Activated naive CD4-positive, alpha-beta T cell treated with Interleukin-2 at 50 U/mL for 16 hours (primary cell): ENCODE measurements around the gene GALNT3.

Experiments
- DNase-seq: peaks from one replicate; pipeline ENCODE4 v3.0.0-alpha.2; 2020

Gene GALNT3

DNA sequence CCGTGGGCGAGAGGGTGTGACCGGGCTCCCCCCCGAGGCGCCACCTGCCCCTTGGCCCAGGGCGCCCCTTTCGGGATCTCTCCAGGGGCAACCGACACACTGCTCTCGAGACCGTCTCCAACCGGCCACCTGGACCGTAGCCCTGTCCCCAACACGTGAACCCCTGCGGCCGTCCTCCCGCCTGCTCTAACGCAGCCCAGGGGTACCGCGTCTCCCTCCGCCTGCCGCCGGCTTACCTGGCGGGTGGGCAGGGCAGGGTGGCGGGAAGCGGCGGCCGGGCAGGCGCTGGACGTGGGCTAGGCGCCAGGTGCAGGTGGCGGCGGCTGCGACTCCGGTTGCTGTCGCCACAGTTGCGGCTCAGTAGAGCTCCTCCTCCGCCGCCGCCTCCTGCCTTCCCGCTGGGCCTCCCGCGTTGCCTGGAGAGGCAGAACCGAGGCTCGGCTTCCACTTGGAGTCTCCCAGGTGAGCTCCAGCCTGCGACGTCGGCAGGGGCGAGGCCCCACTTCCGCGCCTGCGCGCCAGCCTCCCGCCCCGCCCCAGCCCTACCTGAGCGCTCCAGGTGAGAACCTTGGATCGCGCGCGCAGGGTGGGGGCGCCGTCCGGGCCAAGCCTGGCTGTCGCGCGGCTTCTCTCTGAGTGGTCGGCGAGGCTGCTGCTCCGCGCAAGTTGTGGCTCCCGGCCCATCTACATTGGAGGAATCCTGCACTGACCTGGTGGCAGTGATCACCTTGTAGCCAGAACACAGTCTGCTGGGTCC, at the start of gene GALNT3:
GALNT3 (minus strand) TSS at position 469 of the 757 bp plus-strand sequence. CDS start 23,547 bp downstream, outside the sequence.
- peak; percentile 31 for DNase-seq

GRCh38 chr2:165843351-165843750, 49.3 kb upstream of the GALNT3 start:
- no peak for DNase-seq

DNA sequence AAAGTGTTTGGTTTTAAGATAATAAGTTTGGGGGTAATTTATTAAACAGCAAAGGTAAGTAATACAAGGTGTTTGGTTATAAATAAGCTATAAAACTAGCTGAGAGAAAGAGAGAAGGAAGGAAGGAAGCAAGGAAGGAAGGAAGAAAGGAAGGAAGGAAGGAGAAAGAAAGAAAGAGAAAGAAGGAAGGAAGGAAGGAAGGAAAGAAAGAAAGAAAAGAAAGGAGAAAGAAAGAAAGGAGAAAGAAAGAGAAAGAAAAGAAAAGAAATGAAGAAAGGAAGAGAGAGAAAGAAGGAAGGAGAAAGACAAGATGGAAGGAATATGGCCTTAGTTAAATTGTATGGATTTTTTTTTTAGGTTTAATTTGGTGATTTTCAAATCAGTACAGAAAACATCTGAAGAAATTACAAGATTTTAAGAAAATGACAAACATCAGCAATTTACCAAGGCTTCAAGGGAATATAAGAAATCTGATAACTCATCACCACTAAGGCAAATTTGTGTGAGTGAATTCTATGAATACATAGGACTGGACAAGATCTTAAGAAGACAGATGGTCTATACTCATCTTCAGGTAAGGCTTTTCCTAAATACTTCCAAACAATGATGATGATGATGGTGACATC, 46.4 kb upstream of the GALNT3 start:
- DNase-seq: no peak

DNA sequence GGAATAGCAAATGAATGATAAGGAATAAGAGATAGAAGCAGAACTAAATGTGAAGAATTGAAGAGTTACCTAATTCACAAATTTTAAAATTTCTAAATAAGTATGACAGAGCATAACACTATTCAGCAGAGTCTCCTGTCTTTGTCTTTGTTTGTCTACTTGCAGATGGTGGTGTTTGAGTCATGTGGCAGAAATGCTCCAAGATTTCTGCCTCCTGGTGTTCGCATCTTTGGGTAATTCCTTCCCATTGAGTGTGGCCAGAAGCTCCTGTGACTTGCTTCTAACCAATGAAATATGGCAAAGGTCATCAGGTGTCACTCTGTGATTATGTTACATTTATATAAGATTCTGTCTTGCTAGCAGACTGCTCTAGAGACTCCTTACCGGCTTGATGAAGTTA, 45.6 kb upstream of the GALNT3 start:
- DNase-seq: no peak

- DNase-seq: no peak
These were observed 43.1 kb upstream of the GALNT3 start for GRCh38 chr2:165837122-165837521.

DNA sequence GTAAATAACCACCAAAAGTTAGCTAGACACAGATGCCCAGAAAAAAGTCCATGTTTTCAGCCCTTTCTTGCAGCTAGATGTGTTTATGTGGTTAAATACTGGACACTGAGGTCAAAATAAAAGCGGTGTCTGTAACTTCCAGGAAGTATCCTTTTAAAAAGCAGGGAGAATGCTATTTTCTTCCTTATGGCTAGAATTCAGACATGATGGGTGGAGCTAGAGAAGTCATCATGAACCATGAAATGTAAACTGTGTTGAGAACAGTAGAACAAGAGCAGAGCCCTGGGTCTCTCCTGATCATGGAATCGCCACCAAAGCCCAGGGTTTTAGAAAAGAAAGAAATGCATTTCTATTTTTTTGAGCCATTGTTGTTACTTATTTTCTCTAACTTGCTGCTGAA, 41.3 kb upstream of the GALNT3 start:
- DNase-seq: no peak

GRCh38 chr2:165833156-165833555, 39.1 kb upstream of the GALNT3 start:
- DNase-seq: no peak

DNA sequence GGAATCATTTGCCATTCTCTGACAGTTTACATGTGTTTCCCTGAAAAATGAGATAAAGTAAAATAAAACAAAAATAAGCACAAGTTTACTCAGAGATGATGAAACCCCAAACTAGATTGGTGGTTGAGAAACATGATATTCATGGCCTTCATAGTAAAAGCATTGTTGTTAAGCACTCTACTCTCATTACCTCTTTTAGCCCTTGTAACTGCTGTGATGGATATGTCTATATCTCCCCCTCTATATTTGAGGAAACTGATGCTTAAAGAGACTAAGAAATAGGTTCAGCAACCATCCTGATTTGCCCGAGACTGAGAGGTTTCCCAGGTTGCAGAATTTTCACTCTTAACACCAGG, 33.9 kb upstream of the GALNT3 start:
- no peak for DNase-seq

DNA sequence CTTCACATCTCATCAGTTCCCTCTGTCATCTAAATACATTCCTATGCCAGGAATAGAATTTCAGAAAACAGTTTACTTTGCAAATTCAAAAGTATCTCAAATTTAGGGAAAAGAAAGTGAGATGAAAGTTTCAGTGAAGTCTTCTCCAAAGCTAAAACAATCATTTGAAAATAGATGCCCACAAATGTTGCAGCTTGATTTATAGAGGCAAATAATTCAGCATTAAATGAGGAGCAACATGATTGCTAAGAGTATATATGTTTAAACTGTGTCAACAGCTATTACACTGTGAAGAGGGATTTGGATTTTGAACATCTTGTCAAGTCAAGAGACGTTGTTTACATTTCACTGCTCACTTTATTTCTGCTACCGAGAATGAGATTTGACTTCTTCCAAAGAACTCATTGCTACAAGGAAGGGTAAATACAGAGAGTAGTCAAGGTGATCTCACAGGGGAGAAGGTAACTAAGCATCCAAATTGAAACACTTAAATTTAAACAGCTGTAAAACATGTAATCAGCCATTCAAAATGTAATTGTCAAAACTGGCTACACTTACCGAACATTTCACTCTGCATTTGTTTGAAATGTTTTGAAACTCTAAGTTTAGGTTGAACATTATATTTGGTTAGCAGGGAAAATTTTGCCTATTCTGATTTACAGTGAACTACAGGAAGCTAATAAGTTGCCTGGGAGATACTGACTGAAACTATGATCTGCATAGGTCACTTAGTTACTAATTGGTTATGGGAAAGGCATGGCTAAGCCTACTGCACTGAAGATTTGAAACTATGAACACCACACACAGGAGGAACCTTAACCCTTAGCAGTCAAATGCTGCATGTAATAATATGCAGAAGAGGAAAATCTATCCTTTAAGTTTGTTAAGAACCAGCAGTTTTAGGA, 33.2 kb upstream of the GALNT3 start:
- no peak for DNase-seq

- DNase-seq: no peak
These were observed 31.0 kb upstream of the GALNT3 start for GRCh38 chr2:165825041-165825440.

DNA sequence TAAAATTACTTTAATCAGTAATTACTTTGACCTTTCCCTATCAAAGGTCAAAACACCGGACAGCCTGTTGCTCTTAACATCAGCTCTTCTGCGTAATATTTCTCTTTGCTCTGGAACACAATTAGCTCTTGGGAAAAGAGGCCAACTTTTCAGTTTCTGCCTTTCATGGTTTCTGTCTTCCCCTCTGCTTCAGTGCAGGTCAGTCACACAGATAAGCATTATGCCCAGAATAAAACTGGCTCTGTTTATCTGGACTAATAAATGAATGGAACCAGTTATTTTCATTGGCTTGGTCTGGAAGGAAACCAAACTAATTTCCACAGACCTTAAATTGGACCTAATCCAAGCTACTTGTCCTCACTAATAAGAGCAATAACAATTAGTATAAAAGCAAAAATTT, 26.2 kb upstream of the GALNT3 start:
- no peak for DNase-seq

DNA sequence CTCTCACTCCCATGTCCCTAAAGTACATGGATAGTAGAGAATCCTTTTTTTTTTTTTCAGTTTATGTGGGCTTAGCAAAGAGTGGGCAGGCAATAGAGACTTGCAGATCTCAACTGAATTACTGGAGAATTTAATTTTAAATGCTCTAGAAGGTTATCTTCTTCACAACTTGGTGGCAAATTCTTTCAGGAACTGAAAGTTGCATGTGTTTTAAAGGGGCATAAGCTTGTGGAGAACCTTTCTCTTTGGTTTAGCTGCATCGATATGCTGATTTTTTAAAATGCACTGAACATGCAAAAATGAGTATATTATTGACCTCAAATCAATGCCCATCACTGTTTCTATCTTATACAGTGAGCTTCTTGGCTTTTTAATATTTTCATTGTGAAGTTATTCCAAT, 24.9 kb upstream of the GALNT3 start:
- no peak for DNase-seq

DNA sequence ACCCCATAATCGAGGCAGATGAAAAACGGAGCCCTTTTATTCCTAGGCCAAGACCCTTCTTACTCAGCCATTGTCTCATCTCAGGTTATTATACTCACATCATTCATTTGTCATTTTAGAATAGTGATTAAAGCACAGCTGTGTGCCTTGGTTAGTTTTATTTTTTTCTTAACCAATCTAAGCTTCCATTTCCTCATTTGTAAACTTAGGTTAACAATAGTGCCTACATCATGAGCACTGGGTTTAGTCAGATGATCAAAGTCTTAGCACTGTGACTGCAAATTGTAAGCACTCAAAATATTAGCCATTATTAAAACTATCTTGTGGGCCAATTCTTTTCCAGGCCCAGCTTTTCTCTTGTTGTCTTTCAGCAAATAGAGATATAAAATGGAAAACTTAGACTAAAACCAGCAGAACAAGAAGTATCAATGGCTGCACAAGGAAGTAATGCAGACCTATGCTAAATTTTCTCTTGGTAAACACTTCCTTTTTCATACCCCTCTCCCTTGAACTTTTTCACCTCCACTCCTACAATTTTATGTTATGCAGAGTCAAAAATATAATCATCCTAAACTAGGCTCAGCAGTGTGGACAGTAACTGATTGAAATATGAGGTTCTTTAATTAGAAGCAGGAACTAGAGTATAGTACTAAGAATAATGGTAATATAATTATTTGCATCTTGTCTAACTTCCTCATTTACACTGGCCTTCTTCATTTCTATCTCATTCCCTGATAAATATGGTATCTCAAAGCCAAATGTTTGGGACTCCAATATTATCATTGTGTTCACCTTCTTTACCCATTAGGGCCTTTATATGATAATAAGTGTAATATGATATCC, 21.5 kb upstream of the GALNT3 start:
- no peak for DNase-seq

DNA sequence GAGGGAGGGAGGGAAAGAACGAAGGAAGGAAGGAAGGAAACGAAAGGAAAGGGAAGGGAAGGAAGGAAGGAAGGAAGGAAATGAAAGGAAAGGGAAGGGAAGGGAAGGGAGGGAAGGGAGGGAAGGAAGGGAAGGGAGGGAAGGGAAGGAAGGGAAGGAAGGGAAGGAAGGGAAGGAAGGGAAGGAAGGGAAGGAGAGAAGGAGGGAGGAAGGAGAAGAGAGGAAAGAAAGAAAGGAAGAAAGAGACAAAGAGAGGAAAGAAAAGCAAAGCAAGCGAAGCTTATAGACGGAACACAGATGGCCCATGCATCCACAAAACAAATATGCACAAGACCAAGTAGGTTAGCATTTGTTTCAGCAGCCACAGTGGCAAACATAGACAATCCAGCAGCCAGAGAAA, 20.4 kb upstream of the GALNT3 start:
- DNase-seq: no peak

- DNase-seq: no peak
These were observed 17.7 kb upstream of the GALNT3 start for GRCh38 chr2:165811592-165812370.

- DNase-seq: no peak
These were observed 16.4 kb upstream of the GALNT3 start for GRCh38 chr2:165810418-165810817.

DNA sequence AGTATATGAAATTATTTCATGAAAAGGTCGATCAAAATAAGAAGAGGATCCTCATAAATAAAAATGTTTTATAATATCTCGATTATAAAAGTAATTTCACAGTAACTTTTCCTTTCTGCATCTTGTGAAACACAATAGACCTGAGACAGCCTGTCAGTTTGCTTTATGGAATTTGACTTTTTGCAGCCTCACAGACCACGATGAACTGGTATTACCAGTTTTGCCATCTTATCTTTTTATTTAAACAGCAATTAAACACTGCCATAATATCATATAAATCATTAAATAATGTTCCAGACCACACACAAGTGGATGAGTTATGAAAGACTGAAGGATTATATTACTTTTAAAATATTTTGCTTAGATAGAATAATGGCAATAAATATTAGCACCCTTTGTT, 10.7 kb upstream of the GALNT3 start:
- DNase-seq: no peak

DNA sequence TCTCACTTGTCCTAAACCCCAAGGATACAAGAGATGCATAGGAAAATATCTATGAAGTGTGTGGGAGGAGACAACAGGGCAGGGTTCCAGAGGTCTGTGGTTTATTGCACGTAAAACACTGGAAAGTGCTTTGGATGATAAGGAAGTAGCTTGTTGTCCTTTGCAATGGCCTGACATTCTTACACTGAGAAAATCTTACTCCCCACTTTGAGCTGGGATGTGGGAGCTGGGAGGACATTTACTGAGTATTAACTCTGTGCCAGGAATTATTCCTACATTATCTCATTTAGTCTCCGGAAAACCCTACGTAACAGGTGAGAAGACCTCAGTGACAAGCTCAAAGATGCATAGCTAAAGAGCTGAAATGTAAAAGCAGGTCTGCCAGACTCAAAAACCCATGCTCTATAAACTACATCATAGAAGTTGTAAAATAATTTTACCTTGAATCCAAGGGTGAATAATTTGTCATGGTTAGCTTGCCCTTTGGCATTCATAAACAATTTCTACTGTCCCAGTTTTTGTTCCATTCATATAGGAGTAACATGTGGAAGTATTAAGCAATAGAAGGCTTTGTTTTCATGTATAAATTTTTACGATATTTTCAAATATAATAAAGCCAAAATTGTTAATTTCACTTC, 9.2 kb upstream of the GALNT3 start:
- DNase-seq: no peak

DNA sequence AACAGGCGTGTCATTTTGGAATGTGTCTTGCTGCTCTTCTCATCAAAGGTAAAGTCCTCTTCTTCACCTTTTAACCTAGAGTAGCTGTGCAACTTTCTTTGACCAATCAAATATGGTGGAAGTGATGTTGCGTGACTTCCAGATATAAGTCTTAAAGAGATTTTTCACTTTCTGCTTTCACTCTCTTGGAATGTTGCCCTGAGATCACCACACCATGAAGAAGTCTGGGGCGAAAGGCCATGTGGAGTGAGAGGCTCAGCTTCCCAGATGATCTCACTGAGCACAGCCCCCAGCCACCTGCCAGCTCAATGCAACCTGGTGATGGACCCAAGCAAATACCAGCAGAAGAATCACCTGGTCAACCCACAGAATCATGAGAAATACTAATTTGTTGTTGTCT, 7.1 kb upstream of the GALNT3 start:
- DNase-seq: no peak

GRCh38 chr2:165796819-165797530, 2.9 kb upstream of the GALNT3 start:
- DNase-seq: no peak

DNA sequence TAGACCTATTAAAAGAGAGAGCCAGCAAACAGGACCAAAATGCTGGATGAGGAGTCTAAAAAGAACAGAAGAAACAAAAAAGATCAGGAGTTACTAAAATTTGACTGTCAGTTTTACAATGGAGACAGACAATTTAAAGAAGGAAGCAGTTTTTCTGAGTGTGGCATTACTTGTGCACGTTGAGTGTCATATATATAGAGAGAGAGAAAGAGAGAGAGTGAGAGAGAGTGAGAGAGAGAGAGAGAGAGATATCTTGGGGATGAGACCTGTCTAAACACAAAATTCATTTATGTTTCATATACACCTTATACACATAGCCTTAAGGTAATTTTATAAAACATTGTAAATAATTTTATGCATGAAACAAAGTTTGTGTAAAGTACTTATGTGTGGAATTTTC, 2.1 kb upstream of the GALNT3 start:
- no peak for DNase-seq
